SU-DHL-6 (cell line): ENCODE measurements around the gene CBLN1.

Source experiments
- EZH2phosphoT487 ChIP-seq: fragments of 200-600 bp; sonication (generic), shearing (Covaris generic); conservative IDR thresholded peaks from 2 replicates; pipeline ENCODE4 v1.6.1; 2018; ENCODE audit warnings: mild to moderate bottlenecking, antibody characterized with exemption, low read length, moderate library complexity, mixed read lengths
- TF ChIP-seq, protein P1 (sequence below): fragments of 200-600 bp; sonication (generic); IDR thresholded peaks from one replicate; pipeline ENCODE4 v1.5.1; 2017; ENCODE audit warnings: antibody characterized with exemption, mild to moderate bottlenecking, low read length, moderate library complexity; ENCODE audit not compliant: insufficient read depth, poor library complexity, severe bottlenecking

DNA sequence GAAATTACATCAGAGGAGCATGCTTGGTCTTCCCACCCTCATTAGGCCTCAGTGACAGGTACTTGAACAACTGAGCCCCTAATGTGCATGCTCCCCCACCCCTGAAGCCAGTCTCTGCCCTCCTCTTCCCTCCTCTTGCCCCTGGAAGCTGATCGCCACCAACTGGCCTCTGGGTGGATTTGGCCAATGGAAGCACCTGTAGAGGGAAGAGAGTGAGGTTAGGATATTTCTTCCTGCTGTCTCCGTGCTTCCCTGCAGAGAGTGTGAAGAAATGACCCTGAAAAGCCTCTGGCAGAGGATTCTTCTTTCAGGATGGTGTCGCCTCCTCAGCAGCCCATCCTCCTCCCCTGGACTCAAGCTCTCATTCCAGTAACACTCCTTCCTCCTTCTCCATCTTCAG, 5.9 kb upstream of the CBLN1 start:
- TF ChIP-seq, protein P1, sequence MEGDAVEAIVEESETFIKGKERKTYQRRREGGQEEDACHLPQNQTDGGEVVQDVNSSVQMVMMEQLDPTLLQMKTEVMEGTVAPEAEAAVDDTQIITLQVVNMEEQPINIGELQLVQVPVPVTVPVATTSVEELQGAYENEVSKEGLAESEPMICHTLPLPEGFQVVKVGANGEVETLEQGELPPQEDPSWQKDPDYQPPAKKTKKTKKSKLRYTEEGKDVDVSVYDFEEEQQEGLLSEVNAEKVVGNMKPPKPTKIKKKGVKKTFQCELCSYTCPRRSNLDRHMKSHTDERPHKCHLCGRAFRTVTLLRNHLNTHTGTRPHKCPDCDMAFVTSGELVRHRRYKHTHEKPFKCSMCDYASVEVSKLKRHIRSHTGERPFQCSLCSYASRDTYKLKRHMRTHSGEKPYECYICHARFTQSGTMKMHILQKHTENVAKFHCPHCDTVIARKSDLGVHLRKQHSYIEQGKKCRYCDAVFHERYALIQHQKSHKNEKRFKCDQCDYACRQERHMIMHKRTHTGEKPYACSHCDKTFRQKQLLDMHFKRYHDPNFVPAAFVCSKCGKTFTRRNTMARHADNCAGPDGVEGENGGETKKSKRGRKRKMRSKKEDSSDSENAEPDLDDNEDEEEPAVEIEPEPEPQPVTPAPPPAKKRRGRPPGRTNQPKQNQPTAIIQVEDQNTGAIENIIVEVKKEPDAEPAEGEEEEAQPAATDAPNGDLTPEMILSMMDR, result no peak
- TF ChIP-seq EZH2phosphoT487, result no peak
